T-cell (primary cell): ENCODE results near the gene IKZF3. TPM values are rescaled to one million over a fixed set of nuclear protein-coding genes. Genes with fewer than 3 reads are reported as not detected.

ENCODE experiments used
- ATAC-seq, 4 experiments: fragments of 200-7000 bp in 3 of 4; fragments of 150-1000 bp in 1 of 4; cut with Tn5 transposase; replicated peaks in 1 of 4; 1 replicate in 3 of 4; 2 replicates in 1 of 4; pipeline ENCODE4 v1.10.0; 2021; ENCODE audit warnings: moderate library complexity in 3 of 4, mild to moderate bottlenecking in 2 of 4, moderate number of reproducible peaks in 1 of 4
- CTCF ChIA-PET, 2 donors: fragments of 300-600 bp; sonication (Branson Sonifier 250); formaldehyde crosslinking; loops; one replicate each; lab custom pipeline; 2022; ENCODE audit warnings: antibody characterized with exemption in 2 of 2; lab: Charles Lee
- POLR2A ChIA-PET, 2 donors: fragments of 300-600 bp; sonication (Branson Sonifier 250); formaldehyde crosslinking; loops; one replicate each; lab custom pipeline; 2022; ENCODE audit warnings: antibody characterized with exemption in 2 of 2; lab: Charles Lee
- DNase-seq, 35 experiments: peaks; one replicate each; pipeline versions ENCODE4 v3.0.0 to v3.0.0-alpha.2; 2013 to 2023
- H3K27ac ChIP-seq: one replicate; pipeline ENCODE4 v1.5.1; 2013; ENCODE audit warnings: low read length
- H3K27me3 ChIP-seq, 2 experiments: replicated peaks in 1 of 2; 1 replicate in 1 of 2; 2 replicates in 1 of 2; pipeline versions ENCODE4 v1.6.1 to v1.7.0; 2013; ENCODE audit warnings: low read length in 1 of 2, mixed read lengths in 1 of 2; ENCODE audit not compliant: control insufficient read depth in 2 of 2, insufficient read depth in 2 of 2; ENCODE audit errors: extremely low read depth in 1 of 2
- H3K36me3 ChIP-seq, 2 donors: 1 replicate in 1 of 2; 2 replicates in 1 of 2; pipeline versions ENCODE4 v1.6.1 to v1.7.0; 2013; ENCODE audit warnings: low read length in 1 of 2; ENCODE audit not compliant: control insufficient read depth in 2 of 2, insufficient read depth in 1 of 2; ENCODE audit errors: extremely low read depth in 1 of 2
- H3K4me1 ChIP-seq, 2 experiments: 1 replicate in 1 of 2; 2 replicates in 1 of 2; pipeline versions ENCODE4 v1.6.1 to v1.7.0; 2013; ENCODE audit warnings: low read length in 2 of 2, mixed read lengths in 1 of 2; ENCODE audit not compliant: insufficient read depth in 2 of 2, control insufficient read depth in 1 of 2; ENCODE audit errors: extremely low read depth in 1 of 2
- H3K4me3 ChIP-seq, 2 donors: 1 replicate in 1 of 2; 2 replicates in 1 of 2; pipeline versions ENCODE4 v1.5.1 to v1.7.0; 2013; ENCODE audit warnings: mild to moderate bottlenecking in 2 of 2, low read length in 1 of 2, moderate library complexity in 1 of 2; ENCODE audit not compliant: control insufficient read depth in 1 of 2; ENCODE audit errors: extremely low read depth in 1 of 2
- H3K9me3 ChIP-seq: 2 replicates; pipeline ENCODE4 v1.7.0; 2013
- H3K27ac Mint-ChIP-seq, 2 donors: one replicate each; pipeline ENCODE4 v1.8.0; 2020 to 2021; ENCODE audit warnings: mild to moderate bottlenecking in 2 of 2, mixed read lengths in 2 of 2
- H3K27me3 Mint-ChIP-seq, 2 donors: one replicate each; pipeline ENCODE4 v1.8.0; 2021 to 2022; ENCODE audit warnings: mixed read lengths in 2 of 2
- H3K36me3 Mint-ChIP-seq: one replicate; pipeline ENCODE4 v1.8.0; 2021; ENCODE audit warnings: mixed read lengths
- H3K4me1 Mint-ChIP-seq, 3 donors: one replicate each; pipeline ENCODE4 v1.8.0; 2020 to 2022; ENCODE audit warnings: mixed read lengths in 3 of 3, mild to moderate bottlenecking in 1 of 3
- H3K4me3 Mint-ChIP-seq, 3 donors: one replicate each; pipeline ENCODE4 v1.8.0; 2020 to 2022; ENCODE audit warnings: mild to moderate bottlenecking in 3 of 3, mixed read lengths in 3 of 3, moderate library complexity in 3 of 3
- H3K9me3 Mint-ChIP-seq, 3 donors: one replicate each; pipeline ENCODE4 v1.8.0; 2020 to 2022; ENCODE audit warnings: mixed read lengths in 3 of 3
- WGBS: methylation state at CpG from one replicate; pipeline ENCODE4 v1.1.5; 2013; ENCODE audit warnings: missing lambda C conversion rate; ENCODE audit not compliant: insufficient coverage; 5-methylcytosine and 5-hydroxymethylcytosine counted together
- total RNA-seq, 35 experiments: library from RNA in 6 of 35; stranded (reverse) in 6 of 35; fragments of 120-200 nt in 1 of 35; gene quantifications; one replicate each; pipeline versions ENCODE4 v1.2.1 to v1.2.4 and lab custom pipeline; 2013 to 2026

Gene IKZF3
- total RNA-seq, 5 donors from 2014 or later (not counting 1 experiment from before 2014, with no cell fraction given) = 78.1 to 112 (median 108) TPM

DNA sequence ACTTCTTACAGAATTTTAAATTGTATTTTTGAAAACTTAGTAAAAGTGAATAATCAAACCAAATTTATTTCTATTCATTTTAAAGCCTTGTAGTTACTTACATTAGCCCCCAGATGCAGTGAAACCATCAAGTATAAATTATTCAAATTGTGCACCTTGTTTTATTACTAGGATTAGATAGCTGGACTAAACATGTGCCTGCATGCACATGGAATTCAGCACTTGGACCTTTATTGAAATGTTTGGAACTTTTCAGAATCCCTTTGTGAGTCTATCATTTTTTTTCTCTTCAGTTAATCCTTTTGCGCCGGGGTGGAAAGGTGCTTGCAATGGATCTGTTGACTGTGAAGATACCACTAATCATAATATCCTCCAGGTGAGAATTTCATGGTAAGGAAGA, 8.6 kb upstream of the IKZF3 start:
- POLR2A ChIA-PET = no interaction called here

GRCh38 chr17:39871801-39872200, 7.7 kb upstream of the IKZF3 start:
- DNase-seq = no peak
- Mint-ChIP-seq H3K9me3 (no peaks in the 10 kb centered on the region), H3K4me3 (no peak overlapping the region), H3K27ac (no peak overlapping the region), H3K27me3 (no peaks in the 10 kb centered on the region), H3K36me3 (no peaks in the 10 kb centered on the region), H3K4me1 (peaks cover 10 to 22% (median 20%) of the 10 kb centered on the region in 3 donors)
- ATAC-seq = no peak
- H3K4me3 ChIP-seq = no peak overlapping the region
- no peaks in the 10 kb centered on the region for H3K9me3 ChIP-seq
- no peak overlapping the region for H3K27ac ChIP-seq
- H3K4me1 ChIP-seq = peaks cover 0 to 18% of the 10 kb centered on the region in 2 experiments
- POLR2A ChIA-PET = interaction anchor here in 1 of 2 donors (0.5 kb wide), 1 partner anchor 97 kb away, joined by 6 read pairs; no protein-coding TSS in a partner anchor
- H3K27me3 ChIP-seq = no peaks in the 10 kb centered on the region
- no peaks in the 10 kb centered on the region for H3K36me3 ChIP-seq
- 100% methylated on average over 1 of the region's 2 CpGs for WGBS
- CTCF ChIA-PET = interaction anchor here (0.6 to 1.7 kb wide), 3 partner anchors 54 to 484 kb away, joined by 3 to 4 read pairs (median 4); partner anchors contain the start of gene PSMD3 (in 1 of the 2)

More for the DNA sequence above, 8.6 kb upstream of the IKZF3 start:
- no peaks in the 10 kb centered on the region for H3K27me3 ChIP-seq
- no peaks in the 10 kb centered on the region for H3K9me3 ChIP-seq
- CTCF ChIA-PET = interaction anchor here (0.6 to 1.7 kb wide), 9 partner anchors 53 to 589 kb away, joined by 3 to 7 read pairs (median 3); partner anchors contain the start of gene PSMD3 (in 2 of the 2)
- H3K27ac ChIP-seq = no peak overlapping the region
- Mint-ChIP-seq H3K9me3 (no peaks in the 10 kb centered on the region), H3K4me1 (peaks cover under 1 to 12% (median 10%) of the 10 kb centered on the region in 3 donors), H3K4me3 (no peak overlapping the region), H3K36me3 (no peaks in the 10 kb centered on the region), H3K27me3 (no peaks in the 10 kb centered on the region), H3K27ac (no peak overlapping the region)
- H3K4me3 ChIP-seq = no peak overlapping the region
- no peaks in the 10 kb centered on the region for H3K36me3 ChIP-seq
- no CpG with 5 or more reads among the region's 2 CpGs for WGBS
- peak in 1 of 4 experiments; percentile 50 for ATAC-seq
- DNase-seq = peak in 1 of 35 experiments; percentile 44
- H3K4me1 ChIP-seq = peaks cover 0 to 10% of the 10 kb centered on the region in 2 experiments

DNA sequence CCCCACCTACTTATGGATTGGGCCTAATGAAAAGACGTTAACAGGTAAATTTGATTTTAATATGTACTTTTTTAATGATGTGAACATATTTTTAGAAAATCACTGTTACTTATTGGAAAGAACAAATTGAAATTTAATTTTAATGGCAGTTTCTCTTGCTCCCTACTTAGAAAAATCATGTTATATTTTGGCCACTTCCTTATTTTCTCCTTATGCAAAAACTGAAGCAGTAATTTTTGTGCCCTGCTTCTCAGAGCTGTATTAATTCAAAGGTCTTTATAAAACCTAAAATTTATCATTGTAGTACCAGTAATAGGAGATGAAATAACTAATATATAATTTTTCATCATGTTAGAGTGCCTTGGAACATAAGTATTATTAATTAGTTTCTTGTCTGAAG, 6.7 kb upstream of the IKZF3 start:
- no peak for ATAC-seq
- POLR2A ChIA-PET = no interaction called here
- WGBS = no CpG with 5 or more reads among the region's 1 CpG

DNA sequence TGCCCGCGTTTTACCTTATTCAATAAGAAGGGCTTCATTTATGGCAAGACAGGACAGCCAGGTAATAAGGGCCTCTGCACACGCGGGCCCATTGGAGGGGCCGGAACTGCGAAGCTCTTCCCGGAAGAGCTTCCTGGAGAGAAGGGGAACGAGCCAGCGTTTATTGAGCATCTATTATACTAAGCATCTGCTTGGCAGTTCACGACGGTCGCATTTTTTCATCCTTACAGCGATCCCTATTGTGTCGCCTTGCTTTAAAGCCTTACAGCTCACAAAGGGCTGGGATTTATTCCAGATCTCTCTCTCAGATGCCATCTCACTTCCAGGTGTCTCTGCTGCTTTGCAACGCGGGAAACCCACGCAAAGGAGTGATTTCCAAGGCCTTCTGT, 4.4 kb upstream of the IKZF3 start:
- 92% methylated on average over 17 of the region's 17 CpGs for WGBS
- Mint-ChIP-seq H3K36me3 (no peaks in the 10 kb centered on the region), H3K27me3 (no peaks in the 10 kb centered on the region), H3K4me3 (peak overlapping the region; percentile 68 to 80 (median 77)), H3K4me1 (peaks cover 43 to 52% (median 45%) of the 10 kb centered on the region in 3 donors), H3K27ac (peak overlapping the region in 1 of 2 donors; percentile 63), H3K9me3 (no peaks in the 10 kb centered on the region)
- Histone ChIP-seq H3K27me3 (no peaks in the 10 kb centered on the region), H3K27ac (peak overlapping the region; percentile 96), H3K4me3 (no peak overlapping the region), H3K9me3 (no peaks in the 10 kb centered on the region), H3K4me1 (peaks cover 22 to 24% of the 10 kb centered on the region in 2 experiments), H3K36me3 (no peaks in the 10 kb centered on the region)
- DNase-seq = no peak
- ChIA-PET CTCF (no interaction called here), POLR2A (no interaction called here)
- no peak for ATAC-seq

More for the DNA sequence above, 6.7 kb upstream of the IKZF3 start:
- H3K9me3 ChIP-seq = no peaks in the 10 kb centered on the region
- H3K4me3 ChIP-seq = no peak overlapping the region
- Mint-ChIP-seq H3K36me3 (no peaks in the 10 kb centered on the region), H3K9me3 (no peaks in the 10 kb centered on the region), H3K27me3 (no peaks in the 10 kb centered on the region), H3K4me1 (peaks cover 21 to 31% (median 29%) of the 10 kb centered on the region in 3 donors), H3K4me3 (no peak overlapping the region), H3K27ac (no peak overlapping the region)
- DNase-seq = no peak
- H3K36me3 ChIP-seq = no peaks in the 10 kb centered on the region
- CTCF ChIA-PET = interaction anchor here in 1 of 2 donors (0.6 kb wide), 1 partner anchor 140 kb away, joined by 4 read pairs; no protein-coding TSS in a partner anchor
- H3K27me3 ChIP-seq = no peaks in the 10 kb centered on the region
- H3K27ac ChIP-seq = no peak overlapping the region
- H3K4me1 ChIP-seq = peaks cover 6 to 21% of the 10 kb centered on the region in 2 experiments

GRCh38 chr17:39867880-39868553, 3.9 kb upstream of the IKZF3 start, which contains the start of gene ZPBP2:
TSS of gene ZPBP2 (plus strand) at chr17:39868202. CDS start at chr17:39868355, 153 bp downstream.
- Histone ChIP-seq H3K4me1 (peaks cover 22 to 24% of the 10 kb centered on the region in 2 experiments), H3K36me3 (no peaks in the 10 kb centered on the region), H3K4me3 (peak within 1 kb of the TSS in 1 of 2 donors; percentile 59), H3K9me3 (no peaks in the 10 kb centered on the region), H3K27me3 (no peaks in the 10 kb centered on the region), H3K27ac (peak within 1 kb of the TSS; percentile 96)
- ChIA-PET POLR2A (no interaction called here), CTCF (interaction anchor here in 1 of 2 donors (0.8 kb wide), 1 partner anchor 103 kb away, joined by 3 read pairs; no protein-coding TSS in a partner anchor)
- Mint-ChIP-seq H3K9me3 (no peaks in the 10 kb centered on the region), H3K4me1 (peaks cover 47 to 56% (median 48%) of the 10 kb centered on the region in 3 donors), H3K27ac (peak within 1 kb of the TSS; percentile 89 to 91), H3K4me3 (peak within 1 kb of the TSS; percentile 68 to 80 (median 77)), H3K36me3 (no peaks in the 10 kb centered on the region), H3K27me3 (no peaks in the 10 kb centered on the region)
- peak in 2 of 4 experiments; percentile 9 to 10 for ATAC-seq
- DNase-seq = peak in 28 of 35 experiments; percentile 5 to 56 (median 38)
- WGBS = 32% methylated on average over 60 of the region's 67 CpGs

DNA sequence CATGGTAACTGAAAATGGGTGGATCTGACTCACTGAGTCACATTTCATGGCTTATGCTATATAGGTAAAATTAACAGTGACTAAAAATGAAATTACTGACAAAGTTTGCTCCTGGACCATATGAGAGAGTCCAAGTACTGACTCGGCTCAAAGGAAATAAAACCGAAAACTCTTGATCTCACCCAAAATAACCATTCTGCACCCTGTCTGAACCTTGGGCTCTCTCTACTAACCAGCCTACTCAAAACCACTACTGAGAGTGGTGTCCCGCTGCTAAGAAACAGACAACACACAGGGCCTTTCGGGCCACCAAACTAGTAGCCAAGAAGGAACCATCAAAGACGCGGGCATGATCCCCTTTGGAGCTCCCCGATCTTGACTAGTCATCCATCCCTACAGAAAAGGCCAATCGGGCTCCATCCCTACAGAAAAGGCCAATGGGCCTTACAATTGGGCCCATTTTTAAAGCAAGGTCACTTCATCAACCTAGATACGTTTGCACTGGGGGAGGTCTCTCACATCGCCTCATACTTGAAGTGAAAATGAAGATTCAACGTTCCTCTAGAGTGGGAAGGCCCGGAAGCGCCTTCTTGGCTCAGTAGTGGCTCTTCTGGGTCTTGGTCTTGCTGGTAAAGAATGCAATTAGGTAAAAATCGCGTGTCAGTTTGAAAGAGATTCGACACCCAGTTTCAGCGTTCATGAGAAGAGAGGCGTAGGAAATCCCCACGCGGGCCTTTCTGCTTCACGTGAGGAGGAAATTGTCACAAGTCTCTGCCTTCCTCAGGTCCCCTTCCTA, 3.2 kb upstream of the IKZF3 start:
- POLR2A ChIA-PET = no interaction called here

More for the DNA sequence above, 3.2 kb upstream of the IKZF3 start:
- Mint-ChIP-seq H3K4me1 (peaks cover 47 to 55% (median 53%) of the 10 kb centered on the region in 3 donors), H3K27me3 (no peaks in the 10 kb centered on the region), H3K4me3 (peak overlapping the region; percentile 68 to 80 (median 77)), H3K9me3 (no peaks in the 10 kb centered on the region), H3K27ac (peak overlapping the region; percentile 89 to 91), H3K36me3 (no peaks in the 10 kb centered on the region)
- Histone ChIP-seq H3K4me1 (peaks cover 23 to 24% of the 10 kb centered on the region in 2 experiments), H3K27me3 (no peaks in the 10 kb centered on the region), H3K4me3 (peak overlapping the region in 1 of 2 donors; percentile 59), H3K27ac (peak overlapping the region; percentile 96), H3K9me3 (no peaks in the 10 kb centered on the region), H3K36me3 (no peaks in the 10 kb centered on the region)
- peak; percentile 14 to 45 (median 24) for ATAC-seq
- CTCF ChIA-PET = interaction anchor here in 1 of 2 donors (0.8 kb wide), 1 partner anchor 102 kb away, joined by 3 read pairs; no protein-coding TSS in a partner anchor
- WGBS = 19% methylated on average over 15 of the region's 21 CpGs
- DNase-seq = peak; percentile 17 to 90 (median 54)
